CD14-positive monocyte (primary cell): Measurements from ENCODE around the gene ADA. TPM values are rescaled to one million over a fixed set of nuclear protein-coding genes. Genes with fewer than 3 reads are reported as not detected.

Experiments
- DNase-seq, 3 donors: peaks; one replicate each; pipeline ENCODE4 v3.0.0-alpha.2; 2011 to 2022
- H2AFZ ChIP-seq: 2 replicates; pipeline ENCODE4 v1.6.0; 2012; ENCODE audit warnings: mild to moderate bottlenecking, low read depth, low read length, inconsistent platforms; ENCODE audit not compliant: insufficient read depth, poor library complexity, severe bottlenecking
- H3K27ac ChIP-seq, 2 donors: 1 replicate in 1 of 2; 2 replicates in 1 of 2; pipeline ENCODE4 v1.5.1; 2012 to 2013; ENCODE audit warnings: low read length in 2 of 2, control low read depth in 1 of 2, inconsistent platforms in 1 of 2, low read depth in 1 of 2, mild to moderate bottlenecking in 1 of 2
- H3K27me3 ChIP-seq, 2 donors: one replicate each; pipeline versions ENCODE4 v1.6.0 to v1.6.1; 2011 to 2013; ENCODE audit warnings: low read length in 2 of 2; ENCODE audit not compliant: control insufficient read depth in 2 of 2, insufficient read depth in 2 of 2
- H3K36me3 ChIP-seq, 2 donors: replicated peaks in 1 of 2; 1 replicate in 1 of 2; 2 replicates in 1 of 2; pipeline versions ENCODE4 v1.5.1 to v1.6.1; 2012 to 2013; ENCODE audit warnings: low read length in 2 of 2, control low read depth in 1 of 2, inconsistent platforms in 1 of 2, mild to moderate bottlenecking in 1 of 2; ENCODE audit not compliant: insufficient read depth in 2 of 2, control insufficient read depth in 1 of 2
- H3K4me1 ChIP-seq, 2 donors: 1 replicate in 1 of 2; 2 replicates in 1 of 2; pipeline versions ENCODE4 v1.5.1 to v1.6.1; 2012 to 2013; ENCODE audit warnings: low read length in 2 of 2, control low read depth in 1 of 2, inconsistent platforms in 1 of 2, mild to moderate bottlenecking in 1 of 2, moderate library complexity in 1 of 2; ENCODE audit not compliant: insufficient read depth in 2 of 2, control insufficient read depth in 1 of 2
- H3K4me2 ChIP-seq: replicated peaks from 2 replicates; pipeline ENCODE3; 2012; ENCODE audit warnings: low read length, moderate library complexity, mild to moderate bottlenecking; ENCODE audit not compliant: poor library complexity, severe bottlenecking; ENCODE audit errors: extremely low read depth
- H3K4me3 ChIP-seq, 3 experiments: fragments of 200-600 bp in 1 of 3; sonication (generic) in 1 of 3; replicated peaks in 1 of 3; 1 replicate in 2 of 3; 2 replicates in 1 of 3; pipeline ENCODE4 v1.5.1; 2011 to 2013; ENCODE audit warnings: low read length in 3 of 3, mild to moderate bottlenecking in 3 of 3, control low read depth in 2 of 3, low read depth in 2 of 3, inconsistent platforms in 1 of 3, moderate library complexity in 1 of 3
- H3K79me2 ChIP-seq: 2 replicates; pipeline ENCODE4 v1.6.0; 2012; ENCODE audit warnings: mild to moderate bottlenecking, control low read depth, inconsistent platforms, low read length, moderate library complexity; ENCODE audit not compliant: insufficient read depth
- H3K9ac ChIP-seq: 2 replicates; pipeline ENCODE4 v1.6.0; 2017; ENCODE audit warnings: low read length, mild to moderate bottlenecking; ENCODE audit not compliant: insufficient read depth, poor library complexity, severe bottlenecking
- H3K9me3 ChIP-seq, 2 donors: replicated peaks in 1 of 2; 1 replicate in 1 of 2; 2 replicates in 1 of 2; pipeline versions ENCODE4 v1.5.1 to v1.6.1; 2012 to 2013; ENCODE audit warnings: low read length in 2 of 2, control low read depth in 1 of 2; ENCODE audit not compliant: control insufficient read depth in 1 of 2, insufficient read depth in 1 of 2
- H4K20me1 ChIP-seq: 2 replicates; pipeline ENCODE4 v1.6.0; 2012; ENCODE audit warnings: mild to moderate bottlenecking, low read length, control low read depth, moderate library complexity; ENCODE audit not compliant: insufficient read depth
- H3K27ac Mint-ChIP-seq, 7 donors: one replicate each; pipeline ENCODE4 v1.8.0; 2020; ENCODE audit warnings: mild to moderate bottlenecking in 7 of 7, mixed read lengths in 7 of 7, moderate library complexity in 6 of 7, inconsistent platforms in 2 of 7
- H3K27me3 Mint-ChIP-seq, 3 donors: one replicate each; pipeline ENCODE4 v1.8.0; 2021 to 2022; ENCODE audit warnings: low read depth in 3 of 3, mild to moderate bottlenecking in 3 of 3, mixed read lengths in 3 of 3, moderate library complexity in 3 of 3, inconsistent platforms in 1 of 3
- H3K36me3 Mint-ChIP-seq, 2 donors: one replicate each; pipeline ENCODE4 v1.8.0; 2020; ENCODE audit warnings: mixed read lengths in 2 of 2, inconsistent platforms in 1 of 2, mild to moderate bottlenecking in 1 of 2
- H3K4me1 Mint-ChIP-seq: one replicate; pipeline ENCODE4 v1.8.0; 2020; ENCODE audit warnings: mild to moderate bottlenecking, mixed read lengths
- H3K4me3 Mint-ChIP-seq, 2 donors: one replicate each; pipeline ENCODE4 v1.8.0; 2020; ENCODE audit warnings: mild to moderate bottlenecking in 2 of 2, mixed read lengths in 2 of 2, moderate library complexity in 1 of 2
- H3K9me3 Mint-ChIP-seq, 7 donors: one replicate each; pipeline ENCODE4 v1.8.0; 2020 to 2022; ENCODE audit warnings: mixed read lengths in 7 of 7, mild to moderate bottlenecking in 6 of 7, moderate library complexity in 6 of 7, inconsistent platforms in 2 of 7
- WGBS: methylation state at CpG from one replicate; pipeline ENCODE4 v1.1.5; 2013; ENCODE audit warnings: missing lambda C conversion rate; ENCODE audit not compliant: insufficient coverage; 5-methylcytosine and 5-hydroxymethylcytosine counted together
- intact Hi-C, 2 donors: fragments of 100-400 bp; cut with micrococcal nuclease; formaldehyde crosslinking; loops; one replicate each; pipeline versions ENCODE4 v1.15.0 to v1.15.1; 2023
- polyA plus RNA-seq, 3 donors: library from polyadenylated mRNA; depleted of rRNA in 1 of 3; unstranded in 2 of 3; stranded (reverse) in 1 of 3; fragments of 300-500 nt in 2 of 3; fragments of >200 nt in 1 of 3; fragmentation: Illumina TruSeq in 2 of 3; gene quantifications; 1 replicate in 2 of 3; 2 replicates in 1 of 3; pipeline ENCODE4 v1.2.3, GENCODE V29; 2012 to 2021
- TF ChIP-seq, protein P1 (sequence below): fragments of 200-600 bp; IDR thresholded peaks from one replicate; pipeline ENCODE4 v1.8.0; 2022; ENCODE audit warnings: antibody characterized with exemption, mild to moderate bottlenecking

Gene ADA
- polyA plus RNA-seq, 3 donors = 11.1 to 17.2 (median 15.6) TPM

DNA sequence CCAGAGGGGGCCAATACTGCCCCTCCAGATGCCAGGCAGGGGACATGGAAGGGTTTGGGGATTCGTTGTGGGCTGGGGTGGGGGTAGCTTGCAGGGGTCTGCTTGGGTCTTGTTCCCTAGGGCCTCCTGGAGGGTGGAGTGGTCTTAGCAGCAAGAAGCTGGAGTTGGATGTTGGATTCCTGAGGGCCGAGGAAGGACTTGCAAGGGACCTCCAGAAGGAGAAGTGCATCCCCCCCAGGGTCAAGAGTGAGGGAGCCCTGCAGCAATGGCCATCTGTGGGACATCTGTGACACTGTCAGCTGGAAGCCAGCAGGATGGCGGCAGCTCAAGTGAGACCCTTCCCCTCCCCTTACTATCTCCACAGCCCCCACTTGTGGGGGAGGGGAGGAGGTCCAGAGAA lies 38.3 kb upstream of the ADA start:
- Mint-ChIP-seq H3K27ac (no peak overlapping the region), H3K4me3 (no peak overlapping the region), H3K4me1 (peaks cover 3% of the 10 kb centered on the region), H3K36me3 (no peaks in the 10 kb centered on the region), H3K9me3 (peaks cover 0 to 4% (median 0%) of the 10 kb centered on the region in 7 donors), H3K27me3 (peaks cover 0 to 4% (median 2%) of the 10 kb centered on the region in 3 donors)
- Histone ChIP-seq H3K4me1 (no peaks in the 10 kb centered on the region), H3K4me3 (no peak overlapping the region), H3K79me2 (no peaks in the 10 kb centered on the region), H3K4me2 (no peak overlapping the region), H3K27me3 (no peaks in the 10 kb centered on the region), H2AFZ (no peak overlapping the region), H4K20me1 (no peaks in the 10 kb centered on the region), H3K9ac (no peak overlapping the region), H3K27ac (no peak overlapping the region), H3K9me3 (no peaks in the 10 kb centered on the region), H3K36me3 (no peaks in the 10 kb centered on the region)
- DNase-seq = no peak
- TF ChIP-seq, protein P1, sequence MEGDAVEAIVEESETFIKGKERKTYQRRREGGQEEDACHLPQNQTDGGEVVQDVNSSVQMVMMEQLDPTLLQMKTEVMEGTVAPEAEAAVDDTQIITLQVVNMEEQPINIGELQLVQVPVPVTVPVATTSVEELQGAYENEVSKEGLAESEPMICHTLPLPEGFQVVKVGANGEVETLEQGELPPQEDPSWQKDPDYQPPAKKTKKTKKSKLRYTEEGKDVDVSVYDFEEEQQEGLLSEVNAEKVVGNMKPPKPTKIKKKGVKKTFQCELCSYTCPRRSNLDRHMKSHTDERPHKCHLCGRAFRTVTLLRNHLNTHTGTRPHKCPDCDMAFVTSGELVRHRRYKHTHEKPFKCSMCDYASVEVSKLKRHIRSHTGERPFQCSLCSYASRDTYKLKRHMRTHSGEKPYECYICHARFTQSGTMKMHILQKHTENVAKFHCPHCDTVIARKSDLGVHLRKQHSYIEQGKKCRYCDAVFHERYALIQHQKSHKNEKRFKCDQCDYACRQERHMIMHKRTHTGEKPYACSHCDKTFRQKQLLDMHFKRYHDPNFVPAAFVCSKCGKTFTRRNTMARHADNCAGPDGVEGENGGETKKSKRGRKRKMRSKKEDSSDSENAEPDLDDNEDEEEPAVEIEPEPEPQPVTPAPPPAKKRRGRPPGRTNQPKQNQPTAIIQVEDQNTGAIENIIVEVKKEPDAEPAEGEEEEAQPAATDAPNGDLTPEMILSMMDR = no peak
- intact Hi-C loops = loop anchor here (5.0 kb wide), 1 partner anchor 42 kb away; no protein-coding TSS in a partner anchor
- 80% methylated on average over 1 of the region's 3 CpGs for WGBS

DNA sequence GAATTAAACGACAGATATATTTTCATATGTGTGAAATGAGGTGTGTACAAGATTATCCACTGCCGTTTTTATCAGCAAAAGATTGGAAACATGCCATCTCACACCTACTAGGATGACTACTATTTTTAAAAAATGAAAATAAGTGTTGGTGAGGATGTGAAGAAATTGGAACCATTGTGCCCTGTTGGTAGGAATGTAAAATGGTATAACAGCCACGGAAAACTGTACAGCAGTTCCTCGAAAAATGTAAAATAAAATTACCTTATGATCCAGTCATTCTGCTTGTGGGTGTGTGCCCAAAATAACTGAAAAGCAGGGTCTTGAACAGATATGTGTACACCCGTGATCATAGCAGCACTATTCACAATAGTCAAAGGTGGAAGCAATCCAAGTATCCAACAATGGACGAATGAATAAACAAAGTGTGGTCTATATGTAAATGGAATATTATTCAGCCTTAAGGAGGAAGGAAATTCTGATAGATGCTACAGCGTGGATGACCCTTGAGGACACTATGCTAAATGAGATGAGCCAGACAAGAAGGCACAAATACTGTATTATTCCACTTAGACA lies 36.6 kb upstream of the ADA start:
- H3K27me3 Mint-ChIP-seq = peaks cover 0 to 4% (median 2%) of the 10 kb centered on the region in 3 donors
- Histone ChIP-seq H3K4me3 (no peak overlapping the region), H3K9ac (no peak overlapping the region), H3K4me1 (no peaks in the 10 kb centered on the region), H2AFZ (no peak overlapping the region), H3K36me3 (no peaks in the 10 kb centered on the region), H4K20me1 (no peaks in the 10 kb centered on the region), H3K4me2 (no peak overlapping the region), H3K27me3 (no peaks in the 10 kb centered on the region), H3K79me2 (no peaks in the 10 kb centered on the region), H3K27ac (no peak overlapping the region), H3K9me3 (no peaks in the 10 kb centered on the region)
- H3K4me3 Mint-ChIP-seq = no peak overlapping the region
- TF ChIP-seq, protein P1 = no peak
- WGBS = no CpG with 5 or more reads among the region's 7 CpGs
- no peak overlapping the region for H3K27ac Mint-ChIP-seq
- peaks cover 3% of the 10 kb centered on the region for H3K4me1 Mint-ChIP-seq
- intact Hi-C loops = loop anchor here (5.0 kb wide), 1 partner anchor 44 kb away; no protein-coding TSS in a partner anchor
- no peaks in the 10 kb centered on the region for H3K36me3 Mint-ChIP-seq
- peaks cover 0 to 4% (median 0%) of the 10 kb centered on the region in 7 donors for H3K9me3 Mint-ChIP-seq
- DNase-seq = no peak
